Stimulated activated effector memory CD8-positive, alpha-beta T cell treated with anti-CD3 and anti-CD28 coated beads, Interleukin-12 subunit alpha, Interleukin-12 subunit beta, amount 100 ng/mL, for 72 hours (primary cell): ENCODE data around the gene AKAP9.
A peak's percentile ranks its signal among the peaks of the same experiment; 100 is the strongest.
"Not testable (repeated sequence)": the region's sequence is repeated elsewhere in the genome, so short reads cannot be mapped to it uniquely, and the experiment has no call there.

Experiments used
- ATAC-seq: fragments of 150-1000 bp; cut with Tn5 transposase; 2 replicates; pipeline ENCODE4 v1.10.0; 2021
- DNase-seq, 2 donors: peaks; one replicate each; pipeline ENCODE4 v3.0.0; 2021 to 2022; ENCODE audit warnings: low spot score in 2 of 2
- H3K27ac Mint-ChIP-seq: one replicate; pipeline ENCODE4 v1.8.0; 2022; ENCODE audit warnings: mild to moderate bottlenecking, mixed read lengths
- H3K36me3 Mint-ChIP-seq: one replicate; pipeline ENCODE4 v1.8.0; 2022; ENCODE audit warnings: mild to moderate bottlenecking, mixed read lengths
- H3K4me1 Mint-ChIP-seq: one replicate; pipeline ENCODE4 v1.8.0; 2022; ENCODE audit warnings: mixed read lengths
- H3K4me3 Mint-ChIP-seq: one replicate; pipeline ENCODE4 v1.8.0; 2022; ENCODE audit warnings: mild to moderate bottlenecking, mixed read lengths
- H3K9me3 Mint-ChIP-seq: one replicate; pipeline ENCODE4 v1.8.0; 2022; ENCODE audit warnings: mixed read lengths

Gene AKAP9

DNA sequence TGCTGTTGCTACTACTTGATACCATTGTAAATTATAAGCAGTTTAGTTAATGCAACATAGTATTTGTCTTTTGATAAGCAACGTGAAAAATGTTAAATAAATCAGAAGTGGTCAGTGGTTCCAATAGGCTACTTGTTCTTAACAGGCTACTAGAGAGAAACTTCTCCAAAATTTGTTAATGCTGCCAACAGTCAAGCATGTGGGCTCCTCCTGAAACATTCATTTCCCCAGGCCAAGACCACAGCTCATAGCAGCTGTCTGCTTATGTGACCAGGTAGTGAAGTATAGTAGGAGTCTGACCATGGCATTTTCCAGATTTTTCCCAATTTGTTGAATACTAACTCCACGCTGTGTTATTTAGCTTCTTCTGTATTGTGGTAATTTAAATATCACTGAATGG, 112.7 kb downstream of the AKAP9 start:
- H3K36me3 Mint-ChIP-seq, result peaks cover 36% of the 10 kb centered on the region
- no peak overlapping the region for H3K4me3 Mint-ChIP-seq
- DNase-seq, result no peak
- no peak for ATAC-seq
- peaks cover 8% of the 10 kb centered on the region for H3K4me1 Mint-ChIP-seq
- no peak overlapping the region for H3K27ac Mint-ChIP-seq
- H3K9me3 Mint-ChIP-seq, result no peaks in the 10 kb centered on the region

DNA sequence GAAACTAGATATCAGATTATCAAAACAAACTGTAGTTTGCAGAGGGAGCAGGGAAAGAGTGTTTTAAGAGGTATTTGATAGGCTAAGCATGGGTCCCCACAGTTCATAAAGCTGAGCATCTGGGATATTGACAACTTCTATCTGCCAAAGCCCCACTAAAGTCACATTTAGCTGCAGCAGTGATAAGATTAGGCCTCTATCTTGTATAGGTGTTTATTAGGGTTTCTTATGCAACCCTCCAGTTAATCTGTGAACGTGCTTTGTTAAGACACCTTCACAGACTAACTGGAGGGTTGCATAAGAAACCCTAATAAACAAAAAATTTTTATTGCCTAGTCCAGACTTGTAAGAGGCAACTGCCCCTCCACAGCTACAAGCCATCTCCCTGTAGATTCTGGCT, 115.6 kb downstream of the AKAP9 start:
- H3K9me3 Mint-ChIP-seq, result no peaks in the 10 kb centered on the region
- H3K4me3 Mint-ChIP-seq, result no peak overlapping the region
- no peak for DNase-seq
- no peak for ATAC-seq
- H3K36me3 Mint-ChIP-seq, result peaks cover 13% of the 10 kb centered on the region
- peaks cover 8% of the 10 kb centered on the region for H3K4me1 Mint-ChIP-seq
- H3K27ac Mint-ChIP-seq, result no peak overlapping the region

DNA sequence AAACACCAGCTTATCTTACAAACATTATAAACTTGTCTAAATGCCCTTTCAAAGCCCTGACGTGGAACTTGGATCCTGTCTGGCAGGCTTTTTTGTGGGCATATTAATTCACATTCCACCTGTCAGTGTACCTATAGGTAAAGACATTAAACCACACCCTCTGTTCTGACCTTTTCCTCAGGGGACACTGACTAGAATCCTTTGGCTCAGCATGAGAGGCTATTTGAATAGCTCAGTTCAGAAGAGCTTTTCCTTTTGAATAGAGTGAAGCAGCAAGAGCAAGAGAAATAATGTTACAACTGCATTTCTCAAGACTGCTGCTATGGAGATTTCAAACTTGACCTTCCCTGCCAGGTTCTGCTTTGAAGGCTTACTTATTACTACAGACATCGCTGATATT, 116.7 kb downstream of the AKAP9 start:
- ATAC-seq (no peak), DNase-seq (no peak)
- H3K27ac Mint-ChIP-seq, result no peak overlapping the region
- H3K4me1 Mint-ChIP-seq, result peaks cover 8% of the 10 kb centered on the region
- no peaks in the 10 kb centered on the region for H3K9me3 Mint-ChIP-seq
- H3K36me3 Mint-ChIP-seq, result peaks cover 13% of the 10 kb centered on the region
- no peak overlapping the region for H3K4me3 Mint-ChIP-seq

DNA sequence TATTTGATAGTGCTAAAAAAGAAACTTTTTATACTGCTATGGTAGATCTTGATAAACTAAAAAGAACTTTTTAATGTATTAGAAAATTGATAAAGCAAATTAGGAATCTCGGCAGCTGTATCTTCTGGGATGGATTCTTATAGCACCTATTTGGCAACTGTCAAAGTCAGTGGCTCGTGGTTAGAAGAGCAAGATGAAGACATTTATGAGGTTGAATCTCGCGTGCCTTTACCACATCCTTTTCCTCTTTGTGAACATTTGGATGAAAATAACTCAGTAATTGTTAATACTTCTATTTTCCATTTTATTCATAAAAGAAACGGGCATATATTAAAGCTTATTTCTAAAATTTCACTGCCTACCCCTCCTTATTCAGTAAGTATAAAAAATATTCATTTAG, 117.4 kb downstream of the AKAP9 start:
- H3K4me1 Mint-ChIP-seq, result peaks cover 8% of the 10 kb centered on the region
- H3K27ac Mint-ChIP-seq, result no peak overlapping the region
- no peak overlapping the region for H3K4me3 Mint-ChIP-seq
- ATAC-seq (peak; percentile 54), DNase-seq (no peak)
- no peaks in the 10 kb centered on the region for H3K9me3 Mint-ChIP-seq
- peaks cover 19% of the 10 kb centered on the region for H3K36me3 Mint-ChIP-seq

DNA sequence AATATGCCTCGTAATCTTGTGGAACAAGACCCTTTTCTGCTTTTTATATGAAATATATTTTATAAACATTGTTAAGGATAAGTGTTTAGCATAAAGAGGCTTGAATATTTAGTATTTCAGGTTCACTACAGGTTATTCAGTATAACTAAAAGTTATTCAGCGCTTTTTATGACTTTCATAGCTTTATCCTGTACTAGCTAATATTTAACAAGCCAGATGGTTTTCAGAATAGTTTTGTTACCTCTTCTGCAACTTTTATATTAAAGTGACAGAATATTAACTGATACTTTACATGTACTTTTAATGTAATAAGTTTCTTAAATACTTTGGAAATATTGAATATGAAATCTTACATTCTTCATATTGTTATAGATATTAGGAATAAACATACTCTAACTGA, 118.2 kb downstream of the AKAP9 start:
- H3K9me3 Mint-ChIP-seq, result no peaks in the 10 kb centered on the region
- H3K27ac Mint-ChIP-seq, result no peak overlapping the region
- ATAC-seq (no peak), DNase-seq (no peak)
- peaks cover 27% of the 10 kb centered on the region for H3K36me3 Mint-ChIP-seq
- H3K4me1 Mint-ChIP-seq, result peaks cover 8% of the 10 kb centered on the region
- no peak overlapping the region for H3K4me3 Mint-ChIP-seq

DNA sequence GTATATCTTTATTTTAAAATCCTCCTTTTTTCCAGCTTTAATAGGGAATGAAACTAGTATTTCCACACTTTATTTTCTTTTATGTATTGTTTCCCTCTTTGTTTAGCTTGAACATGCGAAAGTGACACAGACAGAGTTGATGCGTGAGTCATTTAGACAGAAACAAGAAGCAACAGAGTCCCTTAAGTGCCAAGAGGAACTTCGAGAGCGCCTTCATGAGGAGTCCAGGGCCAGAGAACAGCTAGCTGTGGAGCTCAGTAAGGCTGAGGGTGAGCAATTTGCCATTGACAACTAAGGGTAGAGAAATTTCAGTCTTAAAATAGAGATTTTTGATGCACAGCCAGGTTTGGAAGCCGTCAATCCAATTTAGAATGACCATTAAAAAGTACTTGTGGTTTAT, 120.5 kb downstream of the AKAP9 start:
- DNase-seq (no peak), ATAC-seq (no peak)
- Mint-ChIP-seq H3K4me3 (no peak overlapping the region), H3K4me1 (peaks cover 8% of the 10 kb centered on the region), H3K9me3 (no peaks in the 10 kb centered on the region), H3K27ac (no peak overlapping the region), H3K36me3 (peaks cover 42% of the 10 kb centered on the region)

DNA sequence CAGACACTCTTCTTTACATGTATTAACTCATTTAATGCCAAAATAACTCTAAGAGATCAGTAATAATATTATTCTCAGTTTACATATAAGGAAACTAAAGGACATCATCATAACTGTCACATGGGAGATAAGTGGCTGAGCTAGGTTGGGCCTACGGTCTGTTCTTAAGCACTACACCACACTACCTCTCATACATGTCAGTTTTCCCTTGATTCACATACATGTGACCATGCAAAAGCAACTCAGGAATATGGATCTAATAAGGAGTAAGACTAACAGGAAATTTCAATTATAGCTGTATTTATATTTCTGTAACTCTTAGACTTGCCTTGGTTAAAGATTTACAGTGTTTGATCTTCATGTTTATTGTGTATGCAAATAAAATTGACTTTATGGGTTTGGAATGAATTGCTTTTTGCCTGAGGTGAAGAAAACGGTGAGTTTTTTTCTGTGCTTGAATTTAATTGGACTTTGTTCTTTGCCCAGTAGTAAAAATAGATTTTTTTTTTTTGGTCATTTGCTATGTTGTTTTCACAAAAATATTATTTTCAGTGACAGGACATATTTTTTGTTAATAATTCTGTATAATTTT, 123.9 kb downstream of the AKAP9 start:
- no peak for ATAC-seq
- H3K9me3 Mint-ChIP-seq, result no peaks in the 10 kb centered on the region
- peaks cover 71% of the 10 kb centered on the region for H3K36me3 Mint-ChIP-seq
- H3K4me1 Mint-ChIP-seq, result no peaks in the 10 kb centered on the region
- H3K4me3 Mint-ChIP-seq, result no peak overlapping the region
- H3K27ac Mint-ChIP-seq, result no peak overlapping the region
- DNase-seq, result no peak

DNA sequence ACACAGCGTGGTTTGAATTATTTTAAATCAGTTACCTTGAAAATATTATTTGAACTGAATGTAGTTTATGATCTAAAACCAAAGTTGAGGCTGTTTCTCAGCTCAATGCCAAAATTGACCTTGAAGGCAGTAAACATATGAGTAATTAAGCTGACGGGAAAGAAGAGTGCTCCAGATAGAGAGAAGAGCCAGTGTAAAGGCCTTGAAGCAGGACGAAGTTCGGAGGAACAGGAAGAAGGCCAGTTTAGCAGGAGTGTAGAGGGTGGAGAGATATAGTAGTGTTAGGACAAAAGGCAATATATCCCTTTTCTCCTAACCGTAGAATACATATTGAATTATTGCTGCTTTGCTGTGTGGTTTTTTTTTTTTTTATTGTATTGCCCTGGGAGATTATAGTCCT, 130.4 kb downstream of the AKAP9 start:
- no peak for DNase-seq
- Mint-ChIP-seq H3K4me3 (no peak overlapping the region), H3K4me1 (no peaks in the 10 kb centered on the region), H3K36me3 (peaks cover 86% of the 10 kb centered on the region), H3K9me3 (no peaks in the 10 kb centered on the region), H3K27ac (no peak overlapping the region)
- ATAC-seq, result no peak

DNA sequence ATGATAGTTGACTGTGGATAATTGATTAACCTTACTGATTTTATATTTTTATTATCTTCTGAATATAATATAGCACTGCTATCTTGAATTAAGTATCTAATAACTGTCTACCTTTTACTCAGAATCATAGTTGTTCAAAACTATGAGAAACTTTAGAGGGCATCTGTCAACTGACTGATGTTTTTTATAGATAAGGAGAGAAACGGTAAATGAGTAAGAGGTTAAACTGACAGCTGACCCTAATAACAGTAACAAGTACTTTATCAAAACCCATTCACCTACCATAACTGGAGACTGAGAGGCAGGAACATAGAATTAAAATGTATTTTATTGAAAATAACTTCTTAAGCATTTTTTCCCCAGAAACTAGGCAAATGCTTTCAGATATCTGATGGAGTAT, 131.5 kb downstream of the AKAP9 start:
- Mint-ChIP-seq H3K27ac (no peak overlapping the region), H3K4me1 (no peaks in the 10 kb centered on the region), H3K4me3 (no peak overlapping the region), H3K36me3 (peaks cover 85% of the 10 kb centered on the region), H3K9me3 (no peaks in the 10 kb centered on the region)
- ATAC-seq (no peak), DNase-seq (no peak)

DNA sequence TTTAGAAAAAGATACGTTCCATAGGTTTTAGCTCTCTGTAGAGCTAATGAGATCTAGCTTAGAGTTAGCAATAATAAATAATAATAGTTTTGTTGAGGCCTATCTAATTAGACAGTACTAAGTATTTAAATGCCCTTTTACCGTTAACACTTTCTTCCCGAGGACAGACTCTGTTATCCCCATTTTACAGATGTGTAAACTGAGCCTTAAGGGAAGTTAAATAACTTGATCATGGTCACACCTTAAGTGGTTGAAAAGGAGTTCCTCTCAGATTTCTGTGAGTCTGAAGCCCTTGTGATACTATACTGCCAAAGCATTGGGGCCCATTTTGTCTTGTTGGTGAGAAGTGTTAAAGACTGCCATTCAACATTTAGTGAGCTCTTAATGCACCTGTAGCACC, 132.0 kb downstream of the AKAP9 start:
- H3K27ac Mint-ChIP-seq, result no peak overlapping the region
- ATAC-seq (no peak), DNase-seq (no peak)
- H3K36me3 Mint-ChIP-seq, result peaks cover 85% of the 10 kb centered on the region
- no peaks in the 10 kb centered on the region for H3K9me3 Mint-ChIP-seq
- H3K4me1 Mint-ChIP-seq, result no peaks in the 10 kb centered on the region
- no peak overlapping the region for H3K4me3 Mint-ChIP-seq

DNA sequence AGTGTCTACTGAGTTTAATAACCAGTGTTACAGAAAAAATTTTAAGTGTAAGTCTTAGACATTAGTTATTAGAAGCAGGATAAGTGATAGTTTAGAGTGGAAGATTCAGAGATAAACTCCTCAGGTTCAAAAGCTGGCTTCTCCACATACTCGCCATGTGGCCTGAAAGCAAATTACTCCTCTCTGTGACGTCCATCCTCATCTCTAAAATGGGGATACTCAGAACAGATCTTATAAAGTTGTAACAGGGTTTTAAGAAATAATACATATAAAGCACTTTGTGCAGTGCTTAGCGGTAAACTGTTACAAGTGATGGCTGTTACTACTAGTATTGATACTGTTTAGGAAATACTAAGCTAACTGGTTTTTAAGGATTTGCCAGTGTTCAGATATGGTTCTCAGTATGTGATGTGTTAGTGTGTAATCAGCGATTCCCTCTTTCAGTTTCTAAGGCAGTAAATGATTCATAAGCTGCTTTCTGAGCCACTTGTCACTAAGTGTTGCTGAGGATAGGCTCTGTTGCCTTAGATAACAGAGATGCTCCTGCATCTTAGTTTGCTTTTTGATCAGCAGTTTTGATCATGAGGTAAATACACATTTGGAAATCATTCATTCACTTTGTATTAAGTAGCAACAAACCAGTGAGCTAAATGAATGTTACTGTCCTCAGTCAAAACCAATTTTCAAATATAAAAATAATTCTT, 134.9 kb downstream of the AKAP9 start:
- Mint-ChIP-seq H3K4me3 (no peak overlapping the region), H3K27ac (peak overlapping the region; percentile 40), H3K4me1 (no peaks in the 10 kb centered on the region), H3K36me3 (peaks cover 88% of the 10 kb centered on the region), H3K9me3 (no peaks in the 10 kb centered on the region)
- peak; percentile 99 for ATAC-seq
- DNase-seq, result no peak

DNA sequence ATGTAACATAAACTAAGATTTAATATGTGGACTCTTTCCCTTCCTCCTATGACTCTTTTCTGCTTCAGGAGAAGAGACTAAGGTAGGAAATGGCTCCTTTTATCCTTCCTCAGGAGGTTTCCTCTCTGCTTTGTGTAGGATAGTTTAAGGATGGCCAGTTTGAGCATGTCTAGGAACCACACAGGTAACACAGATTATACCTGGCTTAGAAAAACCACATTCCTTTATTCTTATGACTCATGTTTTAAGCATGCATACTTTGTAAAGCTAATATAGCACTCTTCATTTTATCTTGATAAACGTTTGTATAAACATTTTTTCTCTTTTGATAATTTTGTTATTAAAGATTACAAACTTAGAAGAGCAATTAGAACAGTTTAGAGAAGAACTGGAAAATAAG, 135.8 kb downstream of the AKAP9 start:
- no peak for DNase-seq
- no peak for ATAC-seq
- no peaks in the 10 kb centered on the region for H3K9me3 Mint-ChIP-seq
- H3K27ac Mint-ChIP-seq, result peak overlapping the region; percentile 40
- H3K4me1 Mint-ChIP-seq, result no peaks in the 10 kb centered on the region
- peaks cover 87% of the 10 kb centered on the region for H3K36me3 Mint-ChIP-seq
- H3K4me3 Mint-ChIP-seq, result no peak overlapping the region

DNA sequence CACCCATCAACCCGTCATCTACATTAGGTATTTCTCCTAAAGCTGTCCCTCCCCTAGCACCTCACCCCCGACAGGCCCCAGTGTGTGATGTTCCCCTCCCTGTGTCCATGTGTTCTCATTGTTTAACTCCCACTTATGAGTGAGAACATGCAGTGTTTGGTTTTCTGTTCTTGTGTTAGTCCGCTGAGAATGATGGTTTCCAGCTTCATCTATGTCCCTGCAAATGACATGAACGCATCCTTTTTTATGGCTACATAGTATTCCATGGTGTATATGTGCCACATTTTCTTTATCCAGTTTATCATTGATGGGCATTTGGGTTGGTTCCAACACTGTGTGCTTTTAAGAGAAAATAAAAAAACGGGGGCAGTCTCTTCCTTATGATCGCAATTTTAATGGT, 143.3 kb downstream of the AKAP9 start:
- not testable (repeated sequence) for DNase-seq, H3K27ac Mint-ChIP-seq, H3K9me3 Mint-ChIP-seq, ATAC-seq, H3K4me1 Mint-ChIP-seq, H3K4me3 Mint-ChIP-seq
- peaks cover 95% of the 10 kb centered on the region for H3K36me3 Mint-ChIP-seq

DNA sequence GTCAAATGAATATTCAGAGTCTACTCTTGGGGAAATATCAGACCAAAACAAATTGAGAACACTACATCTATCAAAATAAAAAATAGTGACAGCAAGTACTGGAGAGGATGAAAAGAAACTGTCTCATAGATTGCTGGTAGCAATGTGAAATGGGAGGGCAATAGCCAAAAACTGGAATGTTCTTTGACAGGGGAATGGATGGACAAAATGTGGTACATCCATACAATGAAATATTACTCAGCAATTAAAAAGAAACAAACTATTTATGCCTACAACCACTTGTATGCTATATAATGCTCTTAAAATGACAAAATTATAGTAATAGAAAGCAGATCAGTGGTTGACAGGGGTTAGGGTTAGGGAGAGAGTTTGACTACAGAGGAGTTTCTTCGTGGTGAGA, 147.6 kb downstream of the AKAP9 start:
- no peaks in the 10 kb centered on the region for H3K4me1 Mint-ChIP-seq
- DNase-seq (no peak), ATAC-seq (no peak)
- no peaks in the 10 kb centered on the region for H3K9me3 Mint-ChIP-seq
- no peak overlapping the region for H3K4me3 Mint-ChIP-seq
- H3K36me3 Mint-ChIP-seq, result peaks cover 93% of the 10 kb centered on the region
- H3K27ac Mint-ChIP-seq, result peak overlapping the region; percentile 48

DNA sequence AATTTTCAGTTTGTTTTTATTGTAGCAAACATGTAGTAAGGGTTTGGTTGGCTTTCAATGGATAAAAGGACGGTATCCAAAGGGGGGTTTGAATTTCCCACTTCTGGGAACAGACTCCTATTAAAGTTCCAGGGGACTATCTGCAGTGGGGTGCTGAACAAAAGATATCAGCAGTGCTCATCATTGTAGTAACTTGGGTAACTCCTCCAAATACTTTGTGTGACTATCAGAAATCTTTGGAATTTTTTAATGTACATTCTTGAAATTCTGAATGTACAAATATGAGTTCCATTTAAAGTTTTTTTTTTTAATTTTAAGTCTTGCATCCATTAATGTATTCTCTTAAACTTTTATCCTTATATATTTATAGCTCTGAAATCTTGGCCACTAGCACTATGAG, 151.5 kb downstream of the AKAP9 start:
- no peaks in the 10 kb centered on the region for H3K4me1 Mint-ChIP-seq
- no peak overlapping the region for H3K4me3 Mint-ChIP-seq
- H3K27ac Mint-ChIP-seq, result no peak overlapping the region
- DNase-seq (no peak), ATAC-seq (no peak)
- H3K36me3 Mint-ChIP-seq, result peaks cover 81% of the 10 kb centered on the region
- H3K9me3 Mint-ChIP-seq, result no peaks in the 10 kb centered on the region

DNA sequence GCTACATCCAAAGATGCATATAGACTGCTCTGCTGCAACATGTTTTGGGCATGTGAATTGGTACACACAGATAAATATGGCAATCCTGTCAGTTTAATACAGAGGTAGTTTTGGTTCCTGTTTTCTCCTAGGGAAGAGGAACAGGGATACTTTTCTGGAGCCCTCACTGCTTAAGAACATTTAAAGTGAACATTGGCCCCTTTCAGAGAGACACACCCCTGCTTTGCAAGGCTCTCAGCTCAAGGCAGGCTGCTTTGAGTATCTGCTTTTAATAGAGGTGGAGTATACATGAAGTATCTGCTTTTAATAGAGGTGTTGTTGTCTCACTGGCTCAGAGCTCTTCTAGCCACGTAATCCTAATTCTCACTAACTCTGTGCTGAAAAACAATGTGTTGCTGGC, 154.7 kb downstream of the AKAP9 start:
- no peak overlapping the region for H3K4me3 Mint-ChIP-seq
- H3K27ac Mint-ChIP-seq, result no peak overlapping the region
- H3K36me3 Mint-ChIP-seq, result peaks cover 81% of the 10 kb centered on the region

More for the DNA sequence above, 154.7 kb downstream of the AKAP9 start:
- no peak for ATAC-seq
- no peaks in the 10 kb centered on the region for H3K9me3 Mint-ChIP-seq
- no peak for DNase-seq
- H3K4me1 Mint-ChIP-seq, result no peaks in the 10 kb centered on the region
